Activated naive CD8-positive, alpha-beta T cell treated with anti-CD3 and anti-CD28 coated beads for 36 hours (primary cell): ENCODE data around the gene WWOX. TPM values are rescaled to one million over a fixed set of nuclear protein-coding genes. Genes with fewer than 3 reads are reported as not detected.
"Not testable (repeated sequence)": the region's sequence is repeated elsewhere in the genome, so short reads cannot be mapped to it uniquely, and the experiment has no call there.

Source experiments
- DNase-seq: peaks from one replicate; pipeline ENCODE4 v3.0.0; 2021
- H3K27ac Mint-ChIP-seq: one replicate; pipeline ENCODE4 v1.8.0; 2022; ENCODE audit warnings: mild to moderate bottlenecking, moderate library complexity, mixed read lengths
- H3K27me3 Mint-ChIP-seq: one replicate; pipeline ENCODE4 v1.8.0; 2022; ENCODE audit warnings: mild to moderate bottlenecking, mixed read lengths
- H3K36me3 Mint-ChIP-seq: one replicate; pipeline ENCODE4 v1.8.0; 2021; ENCODE audit warnings: mild to moderate bottlenecking, mixed read lengths
- H3K4me1 Mint-ChIP-seq: one replicate; pipeline ENCODE4 v1.8.0; 2021; ENCODE audit warnings: mixed read lengths
- H3K4me3 Mint-ChIP-seq: one replicate; pipeline ENCODE4 v1.8.0; 2022; ENCODE audit warnings: mild to moderate bottlenecking, moderate library complexity, mixed read lengths
- H3K9me3 Mint-ChIP-seq: one replicate; pipeline ENCODE4 v1.8.0; 2022; ENCODE audit warnings: mixed read lengths
- total RNA-seq, 2 experiments: library from RNA; stranded (reverse); gene quantifications; one replicate each; pipeline ENCODE4 v1.2.3, GENCODE V29; 2021

Gene WWOX
- total RNA-seq, 2 experiments from 2014 or later = 20.0 to 23.9 TPM

GRCh38 chr16:79212114-79212791 lies 1112.8 kb downstream of the WWOX start:
- peaks cover 6% of the 10 kb centered on the region for H3K4me1 Mint-ChIP-seq
- H3K9me3 Mint-ChIP-seq = peaks cover 5% of the 10 kb centered on the region
- no peak overlapping the region for H3K4me3 Mint-ChIP-seq
- H3K27ac Mint-ChIP-seq = no peak overlapping the region
- no peak for DNase-seq
- H3K36me3 Mint-ChIP-seq = peaks cover 6% of the 10 kb centered on the region
- H3K27me3 Mint-ChIP-seq = no peaks in the 10 kb centered on the region

- Mint-ChIP-seq H3K4me1 (peaks cover 7% of the 10 kb centered on the region), H3K9me3 (peaks cover 5% of the 10 kb centered on the region), H3K36me3 (peaks cover 6% of the 10 kb centered on the region), H3K27me3 (no peaks in the 10 kb centered on the region), H3K4me3 (no peak overlapping the region), H3K27ac (no peak overlapping the region)
- DNase-seq = no peak
Measured at GRCh38 chr16:79213214-79213613, 1113.8 kb downstream of the WWOX start.

- no peak overlapping the region for H3K4me3 Mint-ChIP-seq
Measured at GRCh38 chr16:79215289-79215688, 1115.8 kb downstream of the WWOX start.

GRCh38 chr16:79217375-79218011 lies 1118.0 kb downstream of the WWOX start:
- no peaks in the 10 kb centered on the region for H3K27me3 Mint-ChIP-seq

More at GRCh38 chr16:79215289-79215688, 1115.8 kb downstream of the WWOX start:
- H3K27ac Mint-ChIP-seq = no peak overlapping the region
- peaks cover 6% of the 10 kb centered on the region for H3K36me3 Mint-ChIP-seq
- H3K9me3 Mint-ChIP-seq = peaks cover 7% of the 10 kb centered on the region
- peaks cover 7% of the 10 kb centered on the region for H3K4me1 Mint-ChIP-seq
- H3K27me3 Mint-ChIP-seq = no peaks in the 10 kb centered on the region
- no peak for DNase-seq

GRCh38 chr16:79218351-79218750 lies 1118.9 kb downstream of the WWOX start:
- peaks cover 22% of the 10 kb centered on the region for H3K9me3 Mint-ChIP-seq
- H3K36me3 Mint-ChIP-seq = peaks cover 7% of the 10 kb centered on the region
- H3K27me3 Mint-ChIP-seq = no peaks in the 10 kb centered on the region
- H3K4me3 Mint-ChIP-seq = no peak overlapping the region
- H3K4me1 Mint-ChIP-seq = peaks cover 1% of the 10 kb centered on the region
- DNase-seq = no peak
- H3K27ac Mint-ChIP-seq = no peak overlapping the region

More at GRCh38 chr16:79217375-79218011, 1118.0 kb downstream of the WWOX start:
- Mint-ChIP-seq H3K27ac (no peak overlapping the region), H3K9me3 (peaks cover 18% of the 10 kb centered on the region), H3K4me1 (peaks cover 1% of the 10 kb centered on the region), H3K4me3 (no peak overlapping the region), H3K36me3 (peaks cover 9% of the 10 kb centered on the region)
- no peak for DNase-seq

- not testable (repeated sequence) for H3K36me3 Mint-ChIP-seq, H3K27ac Mint-ChIP-seq
Measured at GRCh38 chr16:79225994-79226393, 1126.5 kb downstream of the WWOX start.

GRCh38 chr16:79229361-79229760 lies 1129.9 kb downstream of the WWOX start:
- Mint-ChIP-seq H3K4me1 (no peaks in the 10 kb centered on the region), H3K27me3 (peaks cover 11% of the 10 kb centered on the region), H3K36me3 (no peaks in the 10 kb centered on the region), H3K9me3 (peaks cover 17% of the 10 kb centered on the region), H3K27ac (no peak overlapping the region), H3K4me3 (no peak overlapping the region)
- DNase-seq = no peak

More at GRCh38 chr16:79225994-79226393, 1126.5 kb downstream of the WWOX start:
- not testable (repeated sequence) for H3K4me1 Mint-ChIP-seq, H3K27me3 Mint-ChIP-seq, DNase-seq, H3K4me3 Mint-ChIP-seq
- peaks cover 35% of the 10 kb centered on the region for H3K9me3 Mint-ChIP-seq

GRCh38 chr16:79245700-79246099 lies 1146.2 kb downstream of the WWOX start:
- not testable (repeated sequence) for DNase-seq, H3K27ac Mint-ChIP-seq, H3K36me3 Mint-ChIP-seq, H3K4me1 Mint-ChIP-seq, H3K4me3 Mint-ChIP-seq
- H3K9me3 Mint-ChIP-seq = peaks cover 11% of the 10 kb centered on the region
- H3K27me3 Mint-ChIP-seq = peaks cover 17% of the 10 kb centered on the region

GRCh38 chr16:79247386-79247785 lies 1147.9 kb downstream of the WWOX start:
- Mint-ChIP-seq H3K4me1 (no peaks in the 10 kb centered on the region), H3K36me3 (no peaks in the 10 kb centered on the region), H3K27ac (no peak overlapping the region), H3K4me3 (no peak overlapping the region), H3K27me3 (peaks cover 13% of the 10 kb centered on the region), H3K9me3 (peaks cover 4% of the 10 kb centered on the region)
- no peak for DNase-seq

GRCh38 chr16:79248351-79248750 lies 1148.9 kb downstream of the WWOX start:
- Mint-ChIP-seq H3K4me3 (no peak overlapping the region), H3K27me3 (peaks cover 13% of the 10 kb centered on the region), H3K9me3 (peaks cover 4% of the 10 kb centered on the region), H3K27ac (no peak overlapping the region), H3K4me1 (no peaks in the 10 kb centered on the region), H3K36me3 (no peaks in the 10 kb centered on the region)
- DNase-seq = no peak

GRCh38 chr16:79250502-79251098 lies 1151.1 kb downstream of the WWOX start:
- Mint-ChIP-seq H3K4me3 (no peak overlapping the region), H3K36me3 (no peaks in the 10 kb centered on the region), H3K27ac (no peak overlapping the region), H3K27me3 (peaks cover 13% of the 10 kb centered on the region), H3K9me3 (no peaks in the 10 kb centered on the region), H3K4me1 (no peaks in the 10 kb centered on the region)
- DNase-seq = no peak

GRCh38 chr16:79253100-79253631 lies 1153.7 kb downstream of the WWOX start:
- Mint-ChIP-seq H3K4me3 (no peak overlapping the region), H3K27me3 (peaks cover 20% of the 10 kb centered on the region), H3K36me3 (no peaks in the 10 kb centered on the region), H3K9me3 (no peaks in the 10 kb centered on the region), H3K4me1 (no peaks in the 10 kb centered on the region), H3K27ac (no peak overlapping the region)
- DNase-seq = no peak

GRCh38 chr16:79257953-79258490 lies 1158.6 kb downstream of the WWOX start:
- DNase-seq = no peak
- H3K4me1 Mint-ChIP-seq = peaks cover 2% of the 10 kb centered on the region
- H3K4me3 Mint-ChIP-seq = no peak overlapping the region
- H3K27ac Mint-ChIP-seq = no peak overlapping the region
- peaks cover 60% of the 10 kb centered on the region for H3K27me3 Mint-ChIP-seq
- no peaks in the 10 kb centered on the region for H3K36me3 Mint-ChIP-seq
- H3K9me3 Mint-ChIP-seq = no peaks in the 10 kb centered on the region

- H3K27ac Mint-ChIP-seq, H3K36me3 Mint-ChIP-seq, H3K9me3 Mint-ChIP-seq, DNase-seq, H3K4me1 Mint-ChIP-seq, H3K4me3 Mint-ChIP-seq: not testable (repeated sequence)
- peaks cover 89% of the 10 kb centered on the region for H3K27me3 Mint-ChIP-seq
Measured at GRCh38 chr16:79260890-79261289, 1161.4 kb downstream of the WWOX start.

GRCh38 chr16:79261481-79261940 lies 1162.1 kb downstream of the WWOX start:
- H3K36me3 Mint-ChIP-seq = no peaks in the 10 kb centered on the region
- H3K4me1 Mint-ChIP-seq = peaks cover 2% of the 10 kb centered on the region
- peak; percentile 36 for DNase-seq
- peaks cover 91% of the 10 kb centered on the region for H3K27me3 Mint-ChIP-seq
- H3K4me3 Mint-ChIP-seq = no peak overlapping the region
- no peak overlapping the region for H3K27ac Mint-ChIP-seq
- H3K9me3 Mint-ChIP-seq = no peaks in the 10 kb centered on the region
